WTC11 (cell line): ENCODE data around the gene ELMO1. TPM values are rescaled to one million over a fixed set of nuclear protein-coding genes. Genes with fewer than 3 reads are reported as not detected.

Experiments
- ATAC-seq: fragments of 200-7000 bp; cut with Tn5 transposase; 2 replicates; pipeline ENCODE4 v1.10.0; 2021; ENCODE audit warnings: mild to moderate bottlenecking, moderate library complexity
- CTCF ChIA-PET: fragments of 300-600 bp; sonication (Branson Sonifier 250); formaldehyde crosslinking; loops from one replicate; lab custom pipeline; 2021; ENCODE audit warnings: antibody characterized with exemption; lab: Charles Lee
- POLR2A ChIA-PET: fragments of 350-600 bp; sonication (Branson Sonifier 250); formaldehyde crosslinking; loops from one replicate; lab custom pipeline; 2021; ENCODE audit warnings: antibody characterized with exemption; lab: Charles Lee
- DNase-seq: peaks from one replicate; pipeline ENCODE4 v3.0.0; 2021; ENCODE audit warnings: low spot score
- H3K27ac Mint-ChIP-seq: 2 replicates; pipeline ENCODE4 v1.8.0; 2021; ENCODE audit warnings: mixed read lengths
- H3K27me3 Mint-ChIP-seq: 2 replicates; pipeline ENCODE4 v1.8.0; 2021; ENCODE audit warnings: low read depth, mild to moderate bottlenecking, moderate library complexity, mixed read lengths
- H3K36me3 Mint-ChIP-seq: 2 replicates; pipeline ENCODE4 v1.8.0; 2021; ENCODE audit warnings: mixed read lengths
- H3K4me1 Mint-ChIP-seq: 2 replicates; pipeline ENCODE4 v1.8.0; 2022; ENCODE audit warnings: mixed read lengths
- H3K4me3 Mint-ChIP-seq: 2 replicates; pipeline ENCODE4 v1.8.0; 2021; ENCODE audit warnings: mild to moderate bottlenecking, moderate library complexity, mixed read lengths
- H3K9me3 Mint-ChIP-seq: 2 replicates; pipeline ENCODE4 v1.8.0; 2021; ENCODE audit warnings: mixed read lengths
- CBFB ChIP-seq: sonication (generic); formaldehyde crosslinking; IDR thresholded peaks from 2 replicates; pipeline ENCODE4 v1.8.1; 2022; ENCODE audit warnings: mild to moderate bottlenecking, low read depth, missing genetic modification reagents
- ETV6 ChIP-seq: sonication (generic); formaldehyde crosslinking; IDR thresholded peaks from 2 replicates; pipeline ENCODE4 v1.8.1; 2022; ENCODE audit warnings: mild to moderate bottlenecking, missing genetic modification reagents
- GRHL2 ChIP-seq: fragments of 250-450 bp; sonication (Bioruptor Pico); IDR thresholded peaks from 2 replicates; pipeline ENCODE4 v1.8.0; 2022; ENCODE audit warnings: mild to moderate bottlenecking, moderate library complexity; ENCODE audit not compliant: insufficient replicate concordance, severe bottlenecking
- JUN ChIP-seq: sonication (generic); formaldehyde crosslinking; IDR thresholded peaks from 2 replicates; pipeline ENCODE4 v1.8.0; 2023; ENCODE audit warnings: mild to moderate bottlenecking, missing genetic modification reagents
- KAT7 ChIP-seq: sonication (generic); formaldehyde crosslinking; IDR thresholded peaks from 2 replicates; pipeline ENCODE4 v1.8.1; 2023; ENCODE audit warnings: missing genetic modification reagents, mild to moderate bottlenecking, borderline replicate concordance
- NFYB ChIP-seq: sonication (generic); formaldehyde crosslinking; conservative IDR thresholded peaks from 2 replicates; pipeline ENCODE4 v1.8.0; 2022; ENCODE audit warnings: low read depth, missing genetic modification reagents
- NR2C2 ChIP-seq: sonication (generic); formaldehyde crosslinking; IDR thresholded peaks from 2 replicates; pipeline ENCODE4 v1.8.0; 2022; ENCODE audit warnings: mild to moderate bottlenecking, missing genetic modification reagents
- OVOL2 ChIP-seq: fragments of 250-450 bp; sonication (Bioruptor Pico); IDR thresholded peaks from 2 replicates; pipeline ENCODE4 v1.9.0; 2021; ENCODE audit warnings: mild to moderate bottlenecking, borderline replicate concordance
- PRRX2 ChIP-seq: fragments of 250-450 bp; sonication (Bioruptor Pico); IDR thresholded peaks from 2 replicates; pipeline ENCODE4 v1.8.0; 2021; ENCODE audit warnings: mild to moderate bottlenecking
- RORB ChIP-seq: fragments of 250-450 bp; sonication (Bioruptor Pico); IDR thresholded peaks from 2 replicates; pipeline ENCODE4 v1.9.0; 2021; ENCODE audit warnings: mild to moderate bottlenecking
- SMAD3 ChIP-seq: sonication (generic); formaldehyde crosslinking; IDR thresholded peaks from 2 replicates; pipeline ENCODE4 v1.8.0; 2022; ENCODE audit warnings: missing genetic modification reagents, mild to moderate bottlenecking, borderline replicate concordance
- SMAD4 ChIP-seq: sonication (generic); formaldehyde crosslinking; IDR thresholded peaks from 2 replicates; pipeline ENCODE4 v1.8.0; 2022; ENCODE audit warnings: mild to moderate bottlenecking, missing genetic modification reagents
- SP1 ChIP-seq: sonication (generic); formaldehyde crosslinking; conservative IDR thresholded peaks from 2 replicates; pipeline ENCODE4 v1.8.1; 2022; ENCODE audit warnings: missing genetic modification reagents
- TCF7 ChIP-seq: sonication (generic); formaldehyde crosslinking; IDR thresholded peaks from 2 replicates; pipeline ENCODE4 v1.8.0; 2022; ENCODE audit warnings: mild to moderate bottlenecking, low read depth, missing genetic modification reagents, moderate library complexity
- TEAD1 ChIP-seq: sonication (generic); formaldehyde crosslinking; IDR thresholded peaks from 2 replicates; pipeline ENCODE4 v1.8.0; 2022; ENCODE audit warnings: mild to moderate bottlenecking, missing genetic modification reagents
- USF2 ChIP-seq: sonication (generic); formaldehyde crosslinking; IDR thresholded peaks from 2 replicates; pipeline ENCODE4 v1.8.1; 2023; ENCODE audit warnings: mild to moderate bottlenecking, missing genetic modification reagents, moderate library complexity
- ZBTB21 ChIP-seq: sonication (generic); formaldehyde crosslinking; IDR thresholded peaks from 2 replicates; pipeline ENCODE4 v1.8.1; 2023; ENCODE audit warnings: mild to moderate bottlenecking, missing genetic modification reagents, borderline replicate concordance
- ZNF121 ChIP-seq: sonication (generic); formaldehyde crosslinking; IDR thresholded peaks from 2 replicates; pipeline ENCODE4 v1.8.0; 2023; ENCODE audit warnings: missing genetic modification reagents
- ZNF138 ChIP-seq: sonication (generic); formaldehyde crosslinking; conservative IDR thresholded peaks from 2 replicates; pipeline ENCODE4 v1.8.1; 2022; ENCODE audit warnings: mild to moderate bottlenecking, moderate library complexity, missing genetic modification reagents
- ZNF317 ChIP-seq: sonication (generic); formaldehyde crosslinking; IDR thresholded peaks from 2 replicates; pipeline ENCODE4 v1.8.1; 2023; ENCODE audit warnings: low read depth, mild to moderate bottlenecking, moderate library complexity, missing genetic modification reagents, borderline replicate concordance
- ZNF423 ChIP-seq: fragments of 250-450 bp; sonication (Bioruptor Pico); IDR thresholded peaks from 2 replicates; pipeline ENCODE4 v2.1.2; 2022; ENCODE audit warnings: mild to moderate bottlenecking, moderate library complexity
- ZNF532 ChIP-seq: fragments of 250-450 bp; sonication (Bioruptor Pico); IDR thresholded peaks from 2 replicates; pipeline ENCODE4 v1.9.0; 2021; ENCODE audit warnings: mild to moderate bottlenecking, borderline replicate concordance
- total RNA-seq: library from RNA; stranded (reverse); gene quantifications from 3 replicates; pipeline ENCODE4 v1.2.3, GENCODE V29; 2021
- TF ChIP-seq, protein P1 (sequence below): sonication (generic); formaldehyde crosslinking; IDR thresholded peaks from 2 replicates; pipeline ENCODE4 v1.8.0; 2022; ENCODE audit warnings: mild to moderate bottlenecking, missing genetic modification reagents
- TF ChIP-seq, protein P2 (sequence below): sonication (generic); formaldehyde crosslinking; IDR thresholded peaks from 2 replicates; pipeline ENCODE4 v1.8.1; 2022; ENCODE audit warnings: low read depth, missing genetic modification reagents, borderline replicate concordance
- TF ChIP-seq, protein P3 (sequence below): fragments of 250-450 bp; sonication (Bioruptor Pico); IDR thresholded peaks from 2 replicates; pipeline ENCODE4 v2.1.2; 2022; ENCODE audit warnings: mild to moderate bottlenecking, moderate library complexity
- TF ChIP-seq, protein P4 (sequence below): sonication (generic); formaldehyde crosslinking; IDR thresholded peaks from 2 replicates; pipeline ENCODE4 v1.8.1; 2023; ENCODE audit warnings: mild to moderate bottlenecking, missing genetic modification reagents

The ELMO1 gene
- total RNA-seq, 1 experiment from 2014 or later, result 19.4 TPM

- DNase-seq, result no peak
- H3K4me3 Mint-ChIP-seq, result no peak overlapping the region
- POLR2A ChIA-PET, result no interaction called here
- no peak overlapping the region for H3K27ac Mint-ChIP-seq
- no peak for ATAC-seq
- CTCF ChIA-PET, result interaction anchor here (1.3 to 1.8 kb wide), 2 partner anchors 8 to 206 kb away, joined by 3 to 5 read pairs; no protein-coding TSS in a partner anchor
- H3K36me3 Mint-ChIP-seq, result peaks cover 27% of the 10 kb centered on the region
- H3K27me3 Mint-ChIP-seq, result no peaks in the 10 kb centered on the region; the same call in 1 of the 2 replicates
- H3K9me3 Mint-ChIP-seq, result peaks cover 21% of the 10 kb centered on the region
- no peaks in the 10 kb centered on the region for H3K4me1 Mint-ChIP-seq
- TF ChIP-seq ZNF423, result no peak
- no peak for TF ChIP-seq ZNF138
- no peak for TF ChIP-seq ZNF317
- TF ChIP-seq, protein P1, sequence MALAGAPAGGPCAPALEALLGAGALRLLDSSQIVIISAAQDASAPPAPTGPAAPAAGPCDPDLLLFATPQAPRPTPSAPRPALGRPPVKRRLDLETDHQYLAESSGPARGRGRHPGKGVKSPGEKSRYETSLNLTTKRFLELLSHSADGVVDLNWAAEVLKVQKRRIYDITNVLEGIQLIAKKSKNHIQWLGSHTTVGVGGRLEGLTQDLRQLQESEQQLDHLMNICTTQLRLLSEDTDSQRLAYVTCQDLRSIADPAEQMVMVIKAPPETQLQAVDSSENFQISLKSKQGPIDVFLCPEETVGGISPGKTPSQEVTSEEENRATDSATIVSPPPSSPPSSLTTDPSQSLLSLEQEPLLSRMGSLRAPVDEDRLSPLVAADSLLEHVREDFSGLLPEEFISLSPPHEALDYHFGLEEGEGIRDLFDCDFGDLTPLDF (CRISPR knock-in tag), result no peak
- no peak for TF ChIP-seq TCF7 (CRISPR knock-in tag)
- TF ChIP-seq GRHL2 (CRISPR knock-in tag), result no peak
- TF ChIP-seq, protein P2, sequence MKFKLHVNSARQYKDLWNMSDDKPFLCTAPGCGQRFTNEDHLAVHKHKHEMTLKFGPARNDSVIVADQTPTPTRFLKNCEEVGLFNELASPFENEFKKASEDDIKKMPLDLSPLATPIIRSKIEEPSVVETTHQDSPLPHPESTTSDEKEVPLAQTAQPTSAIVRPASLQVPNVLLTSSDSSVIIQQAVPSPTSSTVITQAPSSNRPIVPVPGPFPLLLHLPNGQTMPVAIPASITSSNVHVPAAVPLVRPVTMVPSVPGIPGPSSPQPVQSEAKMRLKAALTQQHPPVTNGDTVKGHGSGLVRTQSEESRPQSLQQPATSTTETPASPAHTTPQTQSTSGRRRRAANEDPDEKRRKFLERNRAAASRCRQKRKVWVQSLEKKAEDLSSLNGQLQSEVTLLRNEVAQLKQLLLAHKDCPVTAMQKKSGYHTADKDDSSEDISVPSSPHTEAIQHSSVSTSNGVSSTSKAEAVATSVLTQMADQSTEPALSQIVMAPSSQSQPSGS (CRISPR knock-in tag), result no peak
- TF ChIP-seq, protein P3, sequence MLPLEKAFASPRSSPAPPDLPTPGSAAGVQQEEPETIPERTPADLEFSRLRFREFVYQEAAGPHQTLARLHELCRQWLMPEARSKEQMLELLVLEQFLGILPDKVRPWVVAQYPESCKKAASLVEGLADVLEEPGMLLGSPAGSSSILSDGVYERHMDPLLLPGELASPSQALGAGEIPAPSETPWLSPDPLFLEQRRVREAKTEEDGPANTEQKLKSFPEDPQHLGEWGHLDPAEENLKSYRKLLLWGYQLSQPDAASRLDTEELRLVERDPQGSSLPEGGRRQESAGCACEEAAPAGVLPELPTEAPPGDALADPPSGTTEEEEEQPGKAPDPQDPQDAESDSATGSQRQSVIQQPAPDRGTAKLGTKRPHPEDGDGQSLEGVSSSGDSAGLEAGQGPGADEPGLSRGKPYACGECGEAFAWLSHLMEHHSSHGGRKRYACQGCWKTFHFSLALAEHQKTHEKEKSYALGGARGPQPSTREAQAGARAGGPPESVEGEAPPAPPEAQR (CRISPR knock-in tag), result no peak
- TF ChIP-seq OVOL2 (CRISPR knock-in tag), result no peak
- TF ChIP-seq NFYB (CRISPR knock-in tag), result no peak
- no peak for TF ChIP-seq ZBTB21 (CRISPR knock-in tag)
- TF ChIP-seq SMAD3, result no peak
Observed at GRCh38 chr7:37173670-37174069, 275.0 kb downstream of the ELMO1 start.

DNA sequence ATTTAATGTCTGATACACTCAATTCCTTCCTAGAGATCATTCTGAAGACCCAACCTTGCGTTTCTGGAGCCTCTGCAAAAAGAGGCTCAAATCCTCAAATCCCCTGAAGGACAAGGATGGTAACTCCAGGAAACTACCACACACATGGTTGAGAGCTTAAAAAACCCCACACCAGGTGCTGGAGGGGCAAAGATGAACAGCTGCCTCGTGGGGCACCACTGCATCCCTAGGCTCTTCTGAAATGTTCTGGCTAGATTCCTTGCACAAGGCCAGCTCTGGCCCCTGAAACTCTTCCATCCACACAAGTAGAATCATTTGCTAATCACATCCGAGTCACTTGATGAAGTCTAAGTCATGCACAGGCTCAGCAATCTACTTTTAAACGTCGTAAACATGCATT, 286.6 kb downstream of the ELMO1 start:
- DNase-seq, result no peak
- Mint-ChIP-seq H3K27ac (no peak overlapping the region), H3K27me3 (no peaks in the 10 kb centered on the region), H3K36me3 (peaks cover 11% of the 10 kb centered on the region; the same call in 1 of the 2 replicates), H3K4me1 (no peaks in the 10 kb centered on the region), H3K4me3 (no peak overlapping the region), H3K9me3 (peaks cover 24% of the 10 kb centered on the region)
- no peak for TF ChIP-seq CBFB (CRISPR knock-in tag)
- no peak for TF ChIP-seq KAT7 (CRISPR knock-in tag)
- no peak for TF ChIP-seq ZNF121 (CRISPR knock-in tag)
- TF ChIP-seq JUN, result no peak
- no peak for TF ChIP-seq SP1 (CRISPR knock-in tag)
- TF ChIP-seq USF2 (CRISPR knock-in tag), result no peak
- no peak for TF ChIP-seq PRRX2 (CRISPR knock-in tag)
- no peak for TF ChIP-seq ZNF532 (CRISPR knock-in tag)
- TF ChIP-seq, protein P4, sequence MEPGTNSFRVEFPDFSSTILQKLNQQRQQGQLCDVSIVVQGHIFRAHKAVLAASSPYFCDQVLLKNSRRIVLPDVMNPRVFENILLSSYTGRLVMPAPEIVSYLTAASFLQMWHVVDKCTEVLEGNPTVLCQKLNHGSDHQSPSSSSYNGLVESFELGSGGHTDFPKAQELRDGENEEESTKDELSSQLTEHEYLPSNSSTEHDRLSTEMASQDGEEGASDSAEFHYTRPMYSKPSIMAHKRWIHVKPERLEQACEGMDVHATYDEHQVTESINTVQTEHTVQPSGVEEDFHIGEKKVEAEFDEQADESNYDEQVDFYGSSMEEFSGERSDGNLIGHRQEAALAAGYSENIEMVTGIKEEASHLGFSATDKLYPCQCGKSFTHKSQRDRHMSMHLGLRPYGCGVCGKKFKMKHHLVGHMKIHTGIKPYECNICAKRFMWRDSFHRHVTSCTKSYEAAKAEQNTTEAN (CRISPR knock-in tag), result no peak
- no peak for TF ChIP-seq NR2C2
- no peak for TF ChIP-seq SMAD4
- TF ChIP-seq ETV6, result no peak
- TF ChIP-seq RORB (CRISPR knock-in tag), result no peak
- no peak for TF ChIP-seq TEAD1
- POLR2A ChIA-PET, result no interaction called here
- ATAC-seq, result no peak
- CTCF ChIA-PET, result no interaction called here
